B cell (primary cell): ENCODE measurements around the gene SLC25A29.

Experiments
- EZH2 ChIP-seq: IDR thresholded peaks from 2 replicates; pipeline ENCODE4 v1.6.1; 2012; ENCODE audit warnings: borderline replicate concordance, low read depth, mild to moderate bottlenecking, moderate library complexity, low read length; ENCODE audit not compliant: insufficient read depth, poor library complexity, severe bottlenecking
- TF ChIP-seq, protein P1 (sequence below): fragments of 200-600 bp; IDR thresholded peaks from one replicate; pipeline ENCODE4 v1.8.0; 2022; ENCODE audit warnings: antibody characterized with exemption, mild to moderate bottlenecking

DNA sequence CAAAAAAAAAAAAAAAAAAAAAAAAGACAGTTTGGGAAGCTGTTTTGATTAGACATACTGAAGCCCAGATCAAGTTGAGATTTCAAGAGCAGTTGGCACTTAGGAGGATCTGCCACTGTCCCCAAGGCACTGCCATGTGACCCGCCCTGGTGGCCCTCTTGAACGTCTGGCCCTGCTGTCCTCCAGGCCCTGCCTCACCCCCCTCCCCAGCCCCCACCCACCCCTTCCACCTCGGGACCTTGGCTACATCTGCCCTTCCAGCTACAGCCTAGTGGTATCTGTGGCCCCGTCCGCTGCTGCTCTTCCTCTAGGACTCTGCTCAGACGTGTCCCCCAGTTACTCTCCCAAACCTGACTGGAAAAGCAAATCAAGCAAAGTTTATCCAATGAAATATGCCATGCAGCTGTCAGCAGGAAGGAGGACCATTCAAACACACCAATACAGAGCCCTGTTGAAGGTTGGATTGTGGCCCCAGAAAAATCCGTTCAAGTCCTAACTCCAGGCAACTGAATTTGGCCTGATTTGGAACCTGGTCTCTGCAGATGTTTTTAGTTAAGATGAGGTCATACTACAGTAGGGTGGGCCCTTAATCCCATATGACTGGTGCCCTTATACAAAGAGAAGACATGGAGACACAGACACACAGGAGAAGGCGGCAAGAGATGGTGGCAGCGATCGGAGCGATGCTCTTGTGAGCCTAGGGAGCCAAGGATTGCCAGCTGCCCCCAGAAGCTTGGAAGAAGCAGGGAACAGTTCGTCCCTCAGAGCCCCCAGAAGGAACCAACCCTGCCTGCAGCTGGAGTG, 17.7 kb downstream of the SLC25A29 start:
- TF ChIP-seq, protein P1, sequence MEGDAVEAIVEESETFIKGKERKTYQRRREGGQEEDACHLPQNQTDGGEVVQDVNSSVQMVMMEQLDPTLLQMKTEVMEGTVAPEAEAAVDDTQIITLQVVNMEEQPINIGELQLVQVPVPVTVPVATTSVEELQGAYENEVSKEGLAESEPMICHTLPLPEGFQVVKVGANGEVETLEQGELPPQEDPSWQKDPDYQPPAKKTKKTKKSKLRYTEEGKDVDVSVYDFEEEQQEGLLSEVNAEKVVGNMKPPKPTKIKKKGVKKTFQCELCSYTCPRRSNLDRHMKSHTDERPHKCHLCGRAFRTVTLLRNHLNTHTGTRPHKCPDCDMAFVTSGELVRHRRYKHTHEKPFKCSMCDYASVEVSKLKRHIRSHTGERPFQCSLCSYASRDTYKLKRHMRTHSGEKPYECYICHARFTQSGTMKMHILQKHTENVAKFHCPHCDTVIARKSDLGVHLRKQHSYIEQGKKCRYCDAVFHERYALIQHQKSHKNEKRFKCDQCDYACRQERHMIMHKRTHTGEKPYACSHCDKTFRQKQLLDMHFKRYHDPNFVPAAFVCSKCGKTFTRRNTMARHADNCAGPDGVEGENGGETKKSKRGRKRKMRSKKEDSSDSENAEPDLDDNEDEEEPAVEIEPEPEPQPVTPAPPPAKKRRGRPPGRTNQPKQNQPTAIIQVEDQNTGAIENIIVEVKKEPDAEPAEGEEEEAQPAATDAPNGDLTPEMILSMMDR, result no peak
- TF ChIP-seq EZH2, result no peak
